Neural progenitor cell (in vitro differentiated cells): Measurements from ENCODE around the gene SUCLA2. TPM values are rescaled to one million over a fixed set of nuclear protein-coding genes. Genes with fewer than 3 reads are reported as not detected.

ENCODE experiments used
- DNase-seq: peaks from one replicate; pipeline ENCODE4 v3.0.0-alpha.2; 2016; ENCODE audit warnings: low spot score
- H2AFZ ChIP-seq: fragments of 200-600 bp; sonication (generic); replicated peaks from 2 replicates; pipeline ENCODE4 v1.6.1; 2016; ENCODE audit warnings: antibody characterized with exemption
- H3F3A ChIP-seq: fragments of 200-600 bp; sonication (generic); 2 replicates; pipeline ENCODE4 v1.6.1; 2016; ENCODE audit warnings: antibody characterized with exemption, low read depth
- H3K27ac ChIP-seq: fragments of 200-600 bp; sonication (generic); 2 replicates; pipeline ENCODE4 v1.5.1; 2016; ENCODE audit warnings: mild to moderate bottlenecking
- H3K27me3 ChIP-seq: fragments of 200-600 bp; sonication (generic); 2 replicates; pipeline ENCODE4 v1.6.1; 2016; ENCODE audit warnings: mild to moderate bottlenecking, moderate library complexity
- H3K36me3 ChIP-seq: fragments of 200-600 bp; sonication (generic); 2 replicates; pipeline ENCODE4 v1.5.1; 2016
- H3K4me1 ChIP-seq: fragments of 200-600 bp; sonication (generic); 2 replicates; pipeline ENCODE4 v1.6.1; 2016; ENCODE audit warnings: mixed run types
- H3K4me2 ChIP-seq: fragments of 200-600 bp; sonication (generic); 2 replicates; pipeline ENCODE4 v1.6.1; 2016
- H3K4me3 ChIP-seq: fragments of 200-600 bp; sonication (generic); 2 replicates; pipeline ENCODE4 v1.5.1; 2016
- H3K79me2 ChIP-seq: fragments of 200-600 bp; sonication (generic); 2 replicates; pipeline ENCODE4 v1.6.1; 2016; ENCODE audit warnings: low read depth
- H3K9ac ChIP-seq: fragments of 200-600 bp; sonication (generic); 2 replicates; pipeline ENCODE4 v1.6.1; 2016
- H3K9me3 ChIP-seq: fragments of 200-600 bp; sonication (generic); 2 replicates; pipeline ENCODE4 v1.5.1; 2016; ENCODE audit warnings: low read depth
- H4K20me1 ChIP-seq: fragments of 200-600 bp; sonication (generic); 2 replicates; pipeline ENCODE4 v1.6.1; 2016; ENCODE audit warnings: low read depth
- H3K27ac Mint-ChIP-seq: 3 replicates; pipeline ENCODE4 v1.8.0; 2021; ENCODE audit warnings: mixed read lengths
- H3K27me3 Mint-ChIP-seq: 2 replicates; pipeline ENCODE4 v1.8.0; 2022; ENCODE audit warnings: low read depth, mild to moderate bottlenecking, inconsistent platforms, moderate library complexity, mixed read lengths; ENCODE audit not compliant: insufficient read depth
- H3K36me3 Mint-ChIP-seq: 3 replicates; pipeline ENCODE4 v1.8.0; 2021; ENCODE audit warnings: mixed read lengths
- H3K4me1 Mint-ChIP-seq: 3 replicates; pipeline ENCODE4 v1.8.0; 2021; ENCODE audit warnings: mixed read lengths
- H3K4me3 Mint-ChIP-seq: 3 replicates; pipeline ENCODE4 v1.8.0; 2021; ENCODE audit warnings: mild to moderate bottlenecking, moderate library complexity, mixed read lengths
- H3K9me3 Mint-ChIP-seq: 3 replicates; pipeline ENCODE4 v1.8.0; 2020; ENCODE audit warnings: mixed read lengths
- CTCF ChIP-seq: fragments of 200-600 bp; sonication (generic); IDR thresholded peaks from 2 replicates; pipeline ENCODE4 v1.5.1; 2017; ENCODE audit warnings: antibody characterized with exemption, mild to moderate bottlenecking
- EZH2 ChIP-seq: fragments of 200-600 bp; sonication (generic); IDR thresholded peaks from 2 replicates; pipeline ENCODE4 v1.6.1; 2017; ENCODE audit warnings: antibody characterized with exemption, mild to moderate bottlenecking, moderate library complexity
- EZH2phosphoT487 ChIP-seq: fragments of 200-600 bp; sonication (generic); IDR thresholded peaks from 2 replicates; pipeline ENCODE4 v1.6.1; 2017; ENCODE audit warnings: antibody characterized with exemption
- total RNA-seq: library from RNA; depleted of rRNA; stranded (reverse); fragments of >200 nt; gene quantifications from 2 replicates; pipeline ENCODE4 v1.2.3, GENCODE V29; 2015; ENCODE audit warnings: low replicate concordance

Gene SUCLA2
- total RNA-seq, 1 donor from 2014 or later, result 100 TPM

DNA sequence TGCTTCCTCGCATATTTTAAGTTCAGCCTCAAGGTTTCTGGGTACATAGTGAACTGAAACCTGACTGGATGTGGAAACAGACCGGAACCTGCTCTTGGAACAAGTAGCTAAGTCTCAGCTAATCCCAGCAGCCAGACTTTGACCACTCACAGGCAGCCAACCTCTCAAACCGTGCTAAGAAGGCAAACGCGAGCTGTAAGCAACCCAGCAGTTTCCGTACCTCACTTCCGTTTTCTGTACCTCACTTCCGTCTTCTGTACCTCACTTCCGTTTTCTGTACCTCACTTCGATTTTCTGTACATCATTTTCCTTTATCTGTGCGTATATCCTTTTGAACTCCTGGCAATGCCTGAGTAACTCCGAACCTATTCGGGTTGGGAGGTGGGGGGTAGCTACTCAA is 96.8 kb downstream of the SUCLA2 start:
- Mint-ChIP-seq H3K27me3 (peaks cover 8% of the 10 kb centered on the region), H3K36me3 (peaks cover 8% of the 10 kb centered on the region), H3K27ac (no peak overlapping the region), H3K4me3 (no peak overlapping the region), H3K9me3 (peaks cover 18% of the 10 kb centered on the region), H3K4me1 (peaks cover 13% of the 10 kb centered on the region)
- Histone ChIP-seq H4K20me1 (no peaks in the 10 kb centered on the region), H3K27me3 (no peaks in the 10 kb centered on the region), H3F3A (no peaks in the 10 kb centered on the region), H3K36me3 (no peaks in the 10 kb centered on the region), H3K9me3 (no peaks in the 10 kb centered on the region), H3K79me2 (no peaks in the 10 kb centered on the region), H3K9ac (no peak overlapping the region), H2AFZ (no peak overlapping the region), H3K4me2 (no peak overlapping the region), H3K4me1 (no peaks in the 10 kb centered on the region), H3K27ac (no peak overlapping the region), H3K4me3 (no peak overlapping the region)
- TF ChIP-seq CTCF (no peak), EZH2phosphoT487 (no peak), EZH2 (no peak)
- DNase-seq, result no peak

DNA sequence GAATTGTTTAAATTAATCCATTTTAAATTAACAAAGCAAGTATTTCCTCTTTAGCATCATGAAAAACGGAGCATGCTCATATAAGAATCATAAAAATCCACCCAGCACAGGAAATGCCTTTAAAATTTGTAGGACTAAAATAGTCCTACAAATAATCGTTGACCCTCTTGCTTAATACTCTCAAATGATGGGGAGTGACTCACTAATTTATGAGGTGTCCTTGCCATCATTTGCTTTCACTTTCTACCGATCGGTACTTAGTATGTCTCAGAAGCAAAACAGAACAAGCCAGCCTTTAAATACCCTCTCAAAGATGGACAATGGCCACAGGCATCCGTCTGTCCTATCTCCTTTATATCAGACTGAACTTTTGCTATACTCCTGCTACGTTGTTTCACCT is 97.2 kb downstream of the SUCLA2 start:
- Histone ChIP-seq H3K4me3 (no peak overlapping the region), H3K27ac (no peak overlapping the region), H3K79me2 (no peaks in the 10 kb centered on the region), H3K4me2 (no peak overlapping the region), H2AFZ (no peak overlapping the region), H3K9me3 (no peaks in the 10 kb centered on the region), H3K9ac (no peak overlapping the region), H3K36me3 (no peaks in the 10 kb centered on the region), H3K27me3 (no peaks in the 10 kb centered on the region), H3K4me1 (no peaks in the 10 kb centered on the region), H3F3A (no peaks in the 10 kb centered on the region), H4K20me1 (no peaks in the 10 kb centered on the region)
- H3K36me3 Mint-ChIP-seq, result peaks cover 11% of the 10 kb centered on the region
- DNase-seq, result no peak
- peaks cover 22% of the 10 kb centered on the region for H3K9me3 Mint-ChIP-seq
- H3K27ac Mint-ChIP-seq, result no peak overlapping the region
- H3K4me3 Mint-ChIP-seq, result no peak overlapping the region
- H3K4me1 Mint-ChIP-seq, result peaks cover 13% of the 10 kb centered on the region
- peaks cover 8% of the 10 kb centered on the region for H3K27me3 Mint-ChIP-seq
- TF ChIP-seq CTCF, result no peak
- no peak for TF ChIP-seq EZH2
- no peak for TF ChIP-seq EZH2phosphoT487

GRCh38 chr13:47901441-47901840 is 99.6 kb downstream of the SUCLA2 start:
- Histone ChIP-seq H3K9ac (no peak overlapping the region), H3K4me3 (no peak overlapping the region), H3K9me3 (no peaks in the 10 kb centered on the region), H2AFZ (no peak overlapping the region), H3F3A (no peaks in the 10 kb centered on the region), H3K79me2 (no peaks in the 10 kb centered on the region), H3K4me2 (no peak overlapping the region), H3K27ac (no peak overlapping the region), H4K20me1 (no peaks in the 10 kb centered on the region), H3K36me3 (no peaks in the 10 kb centered on the region), H3K4me1 (no peaks in the 10 kb centered on the region), H3K27me3 (no peaks in the 10 kb centered on the region)
- peak; percentile 13 for DNase-seq
- Mint-ChIP-seq H3K27me3 (peaks cover 8% of the 10 kb centered on the region), H3K36me3 (peaks cover 11% of the 10 kb centered on the region), H3K9me3 (peaks cover 22% of the 10 kb centered on the region), H3K27ac (peak overlapping the region; percentile 72), H3K4me1 (peaks cover 16% of the 10 kb centered on the region), H3K4me3 (no peak overlapping the region)
- TF ChIP-seq EZH2phosphoT487, result no peak
- no peak for TF ChIP-seq EZH2
- no peak for TF ChIP-seq CTCF

DNA sequence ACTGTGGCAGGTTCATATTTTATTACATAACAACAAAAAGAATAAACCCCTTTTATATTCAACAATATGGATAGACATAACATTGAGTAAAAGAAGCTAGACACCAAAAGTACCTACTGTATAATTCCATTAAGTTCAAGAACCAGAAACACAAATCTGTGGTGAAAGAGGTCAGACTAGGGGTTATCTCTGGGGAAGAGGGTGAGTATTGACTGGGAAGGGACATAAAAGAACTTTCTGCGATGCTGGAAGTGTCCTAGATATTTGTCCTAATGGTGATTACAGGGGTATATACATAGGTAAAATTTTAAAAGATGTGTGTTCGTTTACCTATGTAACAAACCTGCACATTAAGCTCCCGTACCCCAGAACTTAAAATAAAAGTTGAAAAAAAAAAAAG is 103.0 kb downstream of the SUCLA2 start:
- Mint-ChIP-seq H3K27ac (no peak overlapping the region), H3K9me3 (peaks cover 22% of the 10 kb centered on the region)
- H2AFZ ChIP-seq, result no peak overlapping the region

More for the DNA sequence above, 103.0 kb downstream of the SUCLA2 start:
- Histone ChIP-seq H4K20me1 (no peaks in the 10 kb centered on the region), H3K4me2 (no peak overlapping the region), H3K9me3 (no peaks in the 10 kb centered on the region), H3K79me2 (no peaks in the 10 kb centered on the region), H3K9ac (no peak overlapping the region), H3K27me3 (no peaks in the 10 kb centered on the region), H3K27ac (no peak overlapping the region), H3F3A (no peaks in the 10 kb centered on the region), H3K4me1 (no peaks in the 10 kb centered on the region), H3K36me3 (no peaks in the 10 kb centered on the region), H3K4me3 (no peak overlapping the region)
- TF ChIP-seq EZH2 (no peak), CTCF (no peak), EZH2phosphoT487 (no peak)
- peaks cover 5% of the 10 kb centered on the region for H3K27me3 Mint-ChIP-seq
- peaks cover 8% of the 10 kb centered on the region for H3K36me3 Mint-ChIP-seq
- H3K4me3 Mint-ChIP-seq, result no peak overlapping the region
- no peak for DNase-seq
- peaks cover 20% of the 10 kb centered on the region for H3K4me1 Mint-ChIP-seq
